GM19372 (cell line): ENCODE results near the gene IQGAP2.
"Not testable (repeated sequence)": the region's sequence is repeated elsewhere in the genome, so short reads cannot be mapped to it uniquely, and the experiment has no call there.

Experiments used
- ATAC-seq: cut with Tn5 transposase; IDR thresholded peaks from one replicate; pipeline ENCODE4 v1.9.1; 2021; ENCODE audit warnings: mild to moderate bottlenecking, low read depth, moderate library complexity; ENCODE audit not compliant: unreplicated experiment

IQGAP2 gene

DNA sequence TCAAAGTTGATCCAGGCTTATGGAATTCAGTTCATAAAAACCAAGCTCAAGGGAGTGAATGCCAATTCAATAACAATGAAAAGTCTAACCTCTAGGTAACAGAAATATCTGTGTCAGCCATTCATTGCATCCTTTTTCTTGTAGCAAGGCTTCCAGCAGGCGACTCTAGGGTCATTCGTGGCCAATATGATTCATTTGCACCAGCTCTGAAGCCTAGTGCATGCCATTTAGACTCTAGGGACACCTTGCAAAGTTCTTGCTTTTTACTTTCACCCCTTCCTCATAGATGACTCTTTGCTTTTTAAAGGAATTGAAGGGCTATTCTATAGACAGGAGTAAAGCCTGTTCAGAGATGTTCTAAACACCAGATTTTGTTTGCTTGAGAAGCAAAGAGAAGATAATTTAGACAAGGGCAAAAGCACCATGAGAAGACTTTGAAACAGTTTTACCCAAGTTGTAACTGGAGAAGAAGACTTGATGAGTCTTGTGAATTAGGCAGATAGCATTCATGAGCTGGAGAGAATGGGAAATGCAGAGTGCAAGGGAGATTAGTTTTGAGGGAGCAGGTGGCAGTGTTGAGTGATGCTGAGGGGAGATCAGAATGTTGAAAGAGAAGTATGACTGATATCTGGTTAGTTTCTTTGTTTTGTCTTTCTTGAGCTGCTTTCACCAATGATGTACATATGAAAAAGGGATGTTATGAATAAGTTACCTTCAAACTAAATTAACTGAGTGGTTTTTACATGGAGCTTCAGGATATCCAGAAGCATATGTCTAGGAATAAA is 125.7 kb downstream of the IQGAP2 start:
- no peak for ATAC-seq

DNA sequence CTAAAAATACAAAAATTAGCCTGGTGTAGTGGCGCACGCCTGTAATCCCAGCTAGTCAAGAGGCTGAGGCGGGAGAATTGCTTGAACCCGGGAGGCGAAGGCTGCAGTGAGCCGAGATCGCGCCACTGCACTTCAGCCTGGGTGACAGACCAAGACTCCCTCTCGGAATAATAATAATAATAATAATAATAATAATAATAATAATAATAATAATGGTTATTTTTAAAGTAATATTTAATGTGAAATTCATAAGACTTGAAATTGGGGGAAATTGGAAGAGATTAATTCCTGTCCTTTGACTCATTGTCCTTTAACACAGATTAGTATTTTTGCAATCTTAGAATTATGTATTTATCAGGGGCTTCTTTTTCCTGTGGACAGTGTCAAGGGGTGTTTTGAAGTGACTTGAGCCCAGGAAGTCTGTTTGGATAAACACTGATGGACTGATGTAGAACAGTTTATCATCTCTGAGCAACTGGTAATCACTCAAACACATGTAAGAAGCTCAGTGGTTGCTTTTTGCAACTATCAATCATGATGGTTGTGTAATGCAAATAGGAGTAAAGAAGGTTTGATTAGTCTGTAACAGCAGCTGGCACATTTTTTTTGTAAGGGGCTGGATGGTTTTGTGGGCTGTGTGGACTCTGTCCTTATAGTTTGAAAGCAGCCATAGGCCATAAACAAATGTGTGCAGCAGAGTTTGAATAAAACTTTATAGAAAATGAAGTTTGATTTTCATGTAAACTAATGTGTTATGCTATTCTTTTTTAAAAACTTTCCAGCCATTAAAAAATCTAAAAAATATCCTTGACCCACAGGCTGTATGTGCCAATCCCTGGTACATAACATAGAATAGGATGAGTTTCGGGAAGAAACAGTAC is 126.6 kb downstream of the IQGAP2 start:
- ATAC-seq: no peak

DNA sequence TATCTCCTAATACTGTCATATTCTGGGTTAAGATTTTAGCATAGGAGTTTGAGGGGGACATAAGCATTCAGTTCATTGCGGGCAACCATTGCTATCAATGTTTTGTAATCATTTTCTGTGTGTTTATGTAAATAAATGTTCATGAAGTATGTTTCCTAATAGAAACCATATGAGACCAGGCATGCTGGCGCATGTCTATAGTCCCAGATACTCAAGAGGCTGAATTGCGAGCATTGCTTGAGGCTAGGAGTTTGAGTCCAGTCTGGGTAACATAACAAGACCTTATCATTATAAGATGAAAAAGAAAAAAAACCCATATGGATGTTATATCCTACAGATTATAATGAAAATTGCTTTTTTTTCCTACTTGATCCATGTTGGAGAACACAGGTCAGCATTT is 129.0 kb downstream of the IQGAP2 start:
- no peak for ATAC-seq

DNA sequence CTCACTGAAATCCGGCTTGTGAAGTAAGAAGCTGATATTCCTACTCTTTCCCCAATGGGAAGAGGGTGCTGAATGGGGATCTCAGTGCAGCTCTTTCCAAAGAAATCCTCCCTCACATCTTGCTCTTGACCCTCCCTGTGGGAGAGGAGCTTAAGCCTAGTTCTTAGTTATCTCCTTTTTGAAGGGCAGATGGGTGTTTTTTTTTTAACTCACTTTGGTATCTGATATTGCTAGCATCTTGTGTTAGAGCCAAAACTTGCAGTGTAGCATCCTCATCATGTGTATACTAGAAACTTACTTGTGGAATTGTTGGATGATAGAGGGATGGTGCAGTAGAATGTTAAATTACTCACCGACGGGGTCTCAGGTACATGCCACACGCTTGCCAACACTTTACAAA is 129.9 kb downstream of the IQGAP2 start:
- ATAC-seq: no peak

GRCh38 chr5:76535577-76535976 is 132.5 kb downstream of the IQGAP2 start:
- no peak for ATAC-seq

GRCh38 chr5:76537073-76537543 is 134.0 kb downstream of the IQGAP2 start:
- ATAC-seq: no peak

- ATAC-seq: no peak
Observed at GRCh38 chr5:76542241-76542640, 139.2 kb downstream of the IQGAP2 start.

DNA sequence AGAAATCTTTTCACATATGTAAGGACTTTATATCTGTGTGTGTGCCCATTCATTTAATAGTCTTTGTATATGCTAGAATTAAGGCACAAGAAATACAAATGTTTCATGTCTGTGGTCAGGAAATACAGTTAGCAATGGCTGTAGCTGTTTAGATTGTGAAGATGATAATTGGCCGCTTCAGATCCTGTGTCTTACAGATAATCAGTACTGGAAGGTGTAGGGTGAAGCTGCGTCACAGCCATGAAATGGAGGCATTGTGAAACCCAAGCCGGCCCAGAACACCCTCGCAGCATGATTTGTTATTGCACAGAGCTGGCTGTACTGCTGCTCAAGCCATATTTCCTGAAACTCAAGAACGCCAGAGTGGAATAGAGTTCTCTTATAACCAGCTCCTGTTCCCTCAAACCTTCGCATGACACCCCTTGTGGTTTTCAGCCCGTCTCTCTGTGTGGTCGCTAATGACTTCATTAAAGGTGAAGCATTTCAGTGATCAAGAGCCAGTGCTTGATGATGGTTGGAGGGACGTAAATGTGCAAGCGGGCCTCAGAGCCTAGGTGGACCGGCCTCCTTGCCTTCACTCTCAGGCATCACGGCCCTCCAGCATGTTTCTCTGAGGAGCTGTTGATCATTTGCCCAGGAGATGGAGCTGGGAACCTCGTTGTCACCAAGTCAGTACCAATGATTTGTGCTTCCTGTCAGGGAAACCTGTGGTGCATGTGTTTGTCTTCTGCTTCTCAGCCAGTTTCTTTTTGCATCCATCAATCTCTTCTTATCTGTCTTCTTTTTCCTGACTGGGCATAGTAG is 140.0 kb downstream of the IQGAP2 start:
- ATAC-seq: no peak

GRCh38 chr5:76544268-76544926 is 141.3 kb downstream of the IQGAP2 start:
- ATAC-seq: no peak

GRCh38 chr5:76545184-76545583 is 142.1 kb downstream of the IQGAP2 start:
- no peak for ATAC-seq

DNA sequence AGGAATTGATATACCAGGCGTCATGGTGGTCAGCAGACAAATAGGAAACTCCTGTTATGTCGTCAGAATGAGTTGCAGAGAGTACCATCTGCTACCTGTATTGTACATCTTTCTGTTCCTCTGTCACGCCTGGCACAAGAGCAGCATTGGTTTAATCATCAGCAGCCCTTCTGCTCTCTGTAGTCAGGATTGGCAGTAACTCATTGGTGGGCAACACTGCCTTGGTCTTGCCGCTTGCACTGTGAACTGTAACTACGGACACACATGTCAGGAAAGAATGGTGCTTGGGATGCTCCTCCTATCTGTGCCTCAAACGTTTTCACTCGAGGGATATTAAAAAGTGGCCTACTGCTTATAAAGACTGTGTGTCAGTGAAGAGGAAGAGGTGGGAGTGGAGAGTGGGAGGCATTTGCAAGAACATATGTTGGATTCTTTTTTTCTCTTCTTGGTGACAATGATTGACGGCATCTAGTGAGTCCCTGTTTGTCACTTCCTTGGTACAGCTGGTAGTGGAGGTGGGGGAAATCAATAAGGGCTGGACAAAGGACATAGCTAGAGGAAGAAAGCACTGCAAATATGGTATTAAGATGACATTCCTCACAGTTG is 143.5 kb downstream of the IQGAP2 start:
- peak; percentile 42 for ATAC-seq

DNA sequence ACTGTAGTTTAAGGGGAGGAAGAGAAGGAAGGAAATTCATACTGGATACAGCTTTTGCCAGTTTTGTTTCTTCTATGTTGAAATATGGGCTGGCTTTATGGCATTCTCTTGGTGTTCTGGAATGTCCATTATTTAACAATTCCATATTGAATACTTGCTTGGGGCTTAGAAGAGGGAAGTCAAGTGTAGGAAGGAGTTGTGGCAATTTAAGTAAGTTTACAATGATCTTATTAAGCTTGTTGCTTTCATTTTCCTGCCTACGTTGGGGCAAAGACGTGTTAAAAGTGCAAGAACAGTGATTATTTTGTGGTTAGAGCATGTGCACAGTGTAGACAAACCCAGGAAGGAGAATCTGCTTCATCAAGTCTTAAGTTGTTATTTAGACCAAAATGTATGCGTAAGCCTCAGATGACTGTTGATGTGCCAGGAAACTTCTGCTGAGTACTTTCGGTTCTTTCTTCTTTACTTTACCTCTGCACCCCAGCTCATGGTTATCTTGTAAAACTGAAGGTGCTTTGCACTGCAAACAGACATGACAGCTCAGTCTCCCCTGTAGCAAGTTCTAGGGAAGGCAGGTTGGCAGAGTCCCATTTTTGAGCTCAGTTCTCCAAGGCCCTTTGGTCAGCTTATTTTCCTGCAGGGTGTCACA is 144.3 kb downstream of the IQGAP2 start:
- peak; percentile 52 for ATAC-seq

DNA sequence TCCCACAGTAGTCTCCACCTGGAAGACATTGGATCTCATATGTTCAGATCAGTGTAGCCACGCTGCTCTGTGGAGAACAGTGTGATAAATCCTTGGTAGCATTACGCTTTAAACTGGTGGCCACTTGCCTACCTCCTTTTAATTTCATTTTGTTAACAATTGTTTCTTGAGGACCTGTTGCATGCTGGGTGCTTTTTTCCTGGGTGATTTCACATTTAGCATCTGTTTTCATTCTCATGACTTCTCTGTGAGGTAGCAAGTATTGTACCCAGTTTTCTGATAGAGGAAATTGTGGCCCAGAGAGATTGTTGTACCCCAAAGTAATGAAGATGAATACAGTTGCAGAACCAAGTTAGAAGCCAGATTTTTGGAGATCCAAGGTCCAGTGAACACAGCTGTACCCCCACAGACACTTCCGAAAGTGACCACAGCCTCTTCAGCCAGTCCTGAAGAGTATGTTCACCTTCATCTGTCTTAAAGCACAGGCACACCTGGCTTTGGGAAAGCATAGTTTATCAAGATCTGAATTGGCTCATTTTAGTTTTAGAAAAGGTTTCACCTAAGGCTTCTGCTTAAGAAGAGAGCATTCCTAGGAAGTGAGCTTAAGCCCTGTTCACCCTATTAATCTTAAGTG is 144.9 kb downstream of the IQGAP2 start:
- no peak for ATAC-seq

- ATAC-seq: no peak
Observed at GRCh38 chr5:76548525-76549229, 145.6 kb downstream of the IQGAP2 start.

- not testable (repeated sequence) for ATAC-seq
Observed at GRCh38 chr5:76550881-76551280, 147.8 kb downstream of the IQGAP2 start.

DNA sequence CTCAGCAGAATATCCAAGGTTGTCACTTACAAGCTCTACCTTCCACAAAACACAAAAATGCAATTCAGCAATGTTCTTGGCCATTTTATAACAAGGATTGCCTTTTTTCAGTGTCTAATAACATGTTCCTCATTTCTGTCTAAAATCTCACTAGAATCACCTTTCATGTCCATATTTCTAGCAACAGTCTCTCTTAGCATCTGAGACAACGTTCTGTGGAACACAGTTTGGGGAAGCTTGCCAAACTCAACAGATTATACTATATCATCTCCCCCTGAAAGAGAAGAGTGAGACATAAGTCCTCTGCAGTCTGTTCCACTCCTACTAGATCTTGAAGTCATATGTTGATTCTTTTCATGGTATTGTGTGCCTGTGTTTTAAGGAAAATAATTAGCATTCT is 149.5 kb downstream of the IQGAP2 start:
- ATAC-seq: no peak

DNA sequence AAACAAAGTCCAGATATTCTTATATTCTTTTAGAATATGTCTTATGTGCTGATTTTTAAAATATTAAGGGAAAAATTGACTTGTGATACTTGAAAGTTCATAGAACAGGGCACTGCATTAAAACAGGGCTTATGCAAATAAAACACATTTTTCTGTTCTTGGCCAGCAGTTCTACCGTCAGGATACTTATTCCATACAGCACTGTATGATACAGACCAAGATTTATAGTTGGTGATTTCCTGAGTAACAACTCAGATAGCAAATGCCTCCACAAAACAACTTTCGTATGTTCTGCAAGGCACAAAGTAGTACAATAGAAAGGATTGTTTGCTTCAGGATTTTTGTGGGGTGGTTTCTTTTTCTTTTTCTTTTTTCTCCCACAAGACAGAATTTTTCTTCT is 150.2 kb downstream of the IQGAP2 start:
- no peak for ATAC-seq

GRCh38 chr5:76555114-76555513 is 152.0 kb downstream of the IQGAP2 start:
- no peak for ATAC-seq
